A204.1 (cell line): Measurements from ENCODE around the gene PPARD.
"Not testable (repeated sequence)": the region's sequence is repeated elsewhere in the genome, so short reads cannot be mapped to it uniquely, and the experiment has no call there.

Source experiments
- FAIRE-seq: peaks from 2 replicates; lab custom pipeline; 2012; peaks lifted over from hg19 to GRCh38; lab: Jason Lieb, UNC

Gene PPARD

GRCh38 chr6:35410131-35410530 is 67.8 kb downstream of the PPARD start:
- no peak for FAIRE-seq

- FAIRE-seq, result no peak
Observed at GRCh38 chr6:35411066-35411465, 68.7 kb downstream of the PPARD start.

GRCh38 chr6:35412102-35412501 is 69.7 kb downstream of the PPARD start:
- no peak for FAIRE-seq

GRCh38 chr6:35413911-35414310 is 71.6 kb downstream of the PPARD start:
- no peak for FAIRE-seq

GRCh38 chr6:35415065-35415891 is 72.9 kb downstream of the PPARD start:
- FAIRE-seq, result no peak

- no peak for FAIRE-seq
Observed at GRCh38 chr6:35417979-35418661, 75.8 kb downstream of the PPARD start.

- FAIRE-seq, result no peak
Observed at GRCh38 chr6:35419417-35419816, 77.1 kb downstream of the PPARD start.

- no peak for FAIRE-seq
Observed at GRCh38 chr6:35419961-35420360, 77.6 kb downstream of the PPARD start.

- no peak for FAIRE-seq
Observed at GRCh38 chr6:35425284-35425683, 82.9 kb downstream of the PPARD start.

- FAIRE-seq, result no peak
Observed at GRCh38 chr6:35426074-35426473, 83.7 kb downstream of the PPARD start.

GRCh38 chr6:35427435-35427834 is 85.1 kb downstream of the PPARD start:
- FAIRE-seq, result no peak

- FAIRE-seq, result no peak
Observed at GRCh38 chr6:35427851-35428321, 85.5 kb downstream of the PPARD start.

- no peak for FAIRE-seq
Observed at GRCh38 chr6:35428421-35429149, 86.2 kb downstream of the PPARD start.

- no peak for FAIRE-seq
Observed at GRCh38 chr6:35429463-35429862, 87.1 kb downstream of the PPARD start.

- FAIRE-seq, result no peak
Observed at GRCh38 chr6:35432291-35432690, 89.9 kb downstream of the PPARD start.

GRCh38 chr6:35432702-35433101 is 90.3 kb downstream of the PPARD start:
- not testable (repeated sequence) for FAIRE-seq

GRCh38 chr6:35435074-35435837 is 92.9 kb downstream of the PPARD start:
- FAIRE-seq, result no peak

- FAIRE-seq, result no peak
Observed at GRCh38 chr6:35436071-35436857, 93.9 kb downstream of the PPARD start.

- FAIRE-seq, result not testable (repeated sequence)
Observed at GRCh38 chr6:35438378-35439065, 96.2 kb downstream of the PPARD start.

GRCh38 chr6:35439308-35439707 is 97.0 kb downstream of the PPARD start:
- no peak for FAIRE-seq

- no peak for FAIRE-seq
Observed at GRCh38 chr6:35441205-35441604, 98.8 kb downstream of the PPARD start.
